SK-N-SH (cell line): ENCODE measurements around the gene C2CD3. TPM values are rescaled to one million over a fixed set of nuclear protein-coding genes. Genes with fewer than 3 reads are reported as not detected.

Source experiments
- CTCF ChIA-PET: fragments of 300-600, 350-600 bp; formaldehyde crosslinking; extraction: SDS; loops from one replicate; lab custom pipeline; 2021; lab: Yijun Ruan, JAX
- POLR2A ChIA-PET: fragments of 350-600 bp; sonication (Branson Sonifier 250); formaldehyde crosslinking; extraction: SDS; loops from one replicate; lab custom pipeline; 2020; ENCODE audit warnings: antibody characterized with exemption, inconsistent platforms; lab: Yijun Ruan, JAX
- DNase-seq: peaks from one replicate; pipeline ENCODE4 v3.0.0; 2012
- H2AFZ ChIP-seq: fragments of 200-600 bp; sonication (generic); 2 replicates; pipeline ENCODE4 v1.8.1; 2016; ENCODE audit warnings: antibody characterized with exemption, mild to moderate bottlenecking, low read depth
- H3F3A ChIP-seq: fragments of 200-600 bp; sonication (generic); replicated peaks from 2 replicates; pipeline ENCODE3; 2016; ENCODE audit warnings: antibody characterized with exemption, mild to moderate bottlenecking; ENCODE audit not compliant: insufficient read depth
- H3K27ac ChIP-seq, 2 experiments: fragments of 200-500 bp in 1 of 2; fragments of 200-600 bp in 1 of 2; sonication (Bioruptor generic) in 1 of 2; sonication (generic), shearing (Covaris generic) in 1 of 2; 2 replicates each; pipeline versions ENCODE4 v1.5.1 to v1.6.1; 2014 to 2016; ENCODE audit warnings: low read depth in 2 of 2, inconsistent platforms in 1 of 2, low read length in 1 of 2, mild to moderate bottlenecking in 1 of 2, mixed read lengths in 1 of 2
- H3K27me3 ChIP-seq: fragments of 200-600 bp; sonication (generic), shearing (Covaris generic); 2 replicates; pipeline ENCODE4 v1.6.1; 2016; ENCODE audit warnings: mixed run types; ENCODE audit not compliant: insufficient read depth
- H3K36me3 ChIP-seq, 2 experiments: fragments of 200-500 bp in 1 of 2; fragments of 200-600 bp in 1 of 2; sonication (Bioruptor generic) in 1 of 2; sonication (generic) in 1 of 2; replicated peaks in 1 of 2; 2 replicates each; pipeline versions ENCODE3 to v1.5.1; 2014 to 2016; ENCODE audit warnings: low read length in 1 of 2, mild to moderate bottlenecking in 1 of 2; ENCODE audit not compliant: insufficient read depth in 2 of 2, control insufficient read depth in 1 of 2
- H3K4me1 ChIP-seq, 2 experiments: fragments of 200-500 bp in 1 of 2; fragments of 200-600 bp in 1 of 2; sonication (Bioruptor generic) in 1 of 2; sonication (generic), shearing (Covaris generic) in 1 of 2; 2 replicates each; pipeline versions ENCODE4 v1.5.1 to v1.6.1; 2014 to 2016; ENCODE audit warnings: low read depth in 1 of 2, low read length in 1 of 2, mixed run types in 1 of 2; ENCODE audit not compliant: insufficient read depth in 2 of 2, control insufficient read depth in 1 of 2
- H3K4me2 ChIP-seq: fragments of 200-600 bp; sonication (generic), shearing (Covaris generic); 2 replicates; pipeline ENCODE4 v1.6.1; 2017; ENCODE audit warnings: mixed run types
- H3K4me3 ChIP-seq, 2 experiments: fragments of 200-500 bp in 1 of 2; fragments of 200-600 bp in 1 of 2; sonication (Bioruptor generic) in 1 of 2; sonication (generic), shearing (Covaris generic) in 1 of 2; 2 replicates each; pipeline versions ENCODE4 v1.5.1 to v1.8.1; 2014 to 2016; ENCODE audit warnings: low read depth in 2 of 2, inconsistent platforms in 1 of 2, low read length in 1 of 2, mild to moderate bottlenecking in 1 of 2, mixed read lengths in 1 of 2, moderate library complexity in 1 of 2
- H3K79me2 ChIP-seq: fragments of 200-600 bp; sonication (generic); 2 replicates; pipeline ENCODE4 v1.8.1; 2017; ENCODE audit warnings: mild to moderate bottlenecking; ENCODE audit not compliant: insufficient read depth
- H3K9ac ChIP-seq: fragments of 200-600 bp; sonication (generic); 2 replicates; pipeline ENCODE4 v1.6.1; 2017; ENCODE audit warnings: mixed run types
- H3K9me2 ChIP-seq: fragments of 200-600 bp; sonication (generic); 2 replicates; pipeline ENCODE4 v1.6.1; 2017; ENCODE audit warnings: mixed run types
- H3K9me3 ChIP-seq: fragments of 200-600 bp; sonication (generic); 2 replicates; pipeline ENCODE4 v1.6.1; 2017; ENCODE audit warnings: mixed run types, mild to moderate bottlenecking, moderate library complexity
- H4K20me1 ChIP-seq: fragments of 200-600 bp; sonication (generic); 2 replicates; pipeline ENCODE4 v1.6.1; 2017; ENCODE audit warnings: mild to moderate bottlenecking, mixed run types; ENCODE audit not compliant: insufficient read depth
- CHD2 ChIP-seq: fragments of 150-350 bp; IDR thresholded peaks from 2 replicates; pipeline ENCODE4 v1.6.1; 2018; ENCODE audit warnings: low read length; ENCODE audit not compliant: partially characterized antibody
- ELF1 ChIP-seq: IDR thresholded peaks from 2 replicates; pipeline ENCODE4 v1.4.0; 2012
- FOSL2 ChIP-seq: IDR thresholded peaks from 2 replicates; pipeline ENCODE4 v1.4.0; 2012; ENCODE audit warnings: low read depth, mild to moderate bottlenecking, moderate library complexity, borderline replicate concordance
- GABPA ChIP-seq: IDR thresholded peaks from 2 replicates; pipeline ENCODE4 v1.4.0; 2012; ENCODE audit warnings: low read depth, mild to moderate bottlenecking
- GATA2 ChIP-seq: sonication (generic); formaldehyde crosslinking; IDR thresholded peaks from 2 replicates; pipeline ENCODE4 v1.5.0; 2020; ENCODE audit warnings: mild to moderate bottlenecking, missing genetic modification reagents
- JUND ChIP-seq: IDR thresholded peaks from 2 replicates; pipeline ENCODE4 v1.4.0; 2012
- MAX ChIP-seq: IDR thresholded peaks from 2 replicates; pipeline ENCODE4 v1.4.0; 2012; ENCODE audit warnings: low read depth
- MEF2A ChIP-seq: IDR thresholded peaks from 2 replicates; pipeline ENCODE4 v1.4.0; 2012; ENCODE audit warnings: low read depth, borderline replicate concordance
- PBX3 ChIP-seq: IDR thresholded peaks from 2 replicates; pipeline ENCODE4; 2012
- RFX5 ChIP-seq: IDR thresholded peaks from 2 replicates; pipeline ENCODE4 v1.6.1; 2012; ENCODE audit warnings: mild to moderate bottlenecking, improper control_type of control experiment, low read length
- RXRA ChIP-seq: IDR thresholded peaks from 2 replicates; pipeline ENCODE4 v1.4.0; 2012; ENCODE audit warnings: low read depth, mild to moderate bottlenecking, borderline replicate concordance
- SMC3 ChIP-seq: IDR thresholded peaks from 2 replicates; pipeline ENCODE4 v1.6.1; 2012; ENCODE audit warnings: low read depth, low read length, improper control_type of control experiment
- TCF12 ChIP-seq: IDR thresholded peaks from 2 replicates; pipeline ENCODE4 v1.4.0; 2012
- TEAD4 ChIP-seq: IDR thresholded peaks from 2 replicates; pipeline ENCODE4 v1.4.0; 2012; ENCODE audit warnings: mild to moderate bottlenecking, borderline replicate concordance; ENCODE audit not compliant: insufficient read depth
- USF2 ChIP-seq: fragments of 150-350 bp; IDR thresholded peaks from 2 replicates; pipeline ENCODE4 v1.6.1; 2017; ENCODE audit warnings: antibody characterized with exemption, low read length, low read depth, borderline replicate concordance
- YY1 ChIP-seq: IDR thresholded peaks from 2 replicates; pipeline ENCODE4 v1.4.0; 2012; ENCODE audit warnings: low read depth, mild to moderate bottlenecking
- WGBS: methylation state at CpG from one replicate; pipeline ENCODE4 v1.1.6; 2017; ENCODE audit warnings: low lambda C conversion rate; 5-methylcytosine and 5-hydroxymethylcytosine counted together
- polyA plus RNA-seq, 3 experiments: library from polyadenylated mRNA; depleted of rRNA; stranded (reverse); fragments of >200 nt; gene quantifications; 2 replicates each; pipeline ENCODE4 v1.2.3, GENCODE V29; 2012

C2CD3 gene
- polyA plus RNA-seq, 1 of the 3 experiments (the other 2 are of a cell fraction): 7.0 TPM

DNA sequence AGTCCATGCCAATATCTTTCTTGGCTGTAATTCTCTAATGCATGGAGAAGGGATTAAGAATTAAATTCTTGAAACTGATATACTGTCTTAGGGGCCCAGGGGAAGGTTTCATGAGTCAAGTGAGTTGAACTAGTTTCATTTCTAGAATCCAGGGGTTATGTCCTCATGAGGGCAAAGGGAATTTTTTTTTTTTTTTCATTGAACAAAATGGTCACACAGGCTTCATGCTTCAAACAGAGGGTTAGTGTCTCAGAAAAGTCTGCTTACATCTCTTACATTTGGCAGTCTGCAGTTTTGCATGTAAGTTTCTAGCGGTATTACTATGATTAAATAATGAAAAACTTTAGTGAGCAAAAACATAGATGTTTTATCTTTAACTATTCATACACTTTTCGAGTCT lies 33.2 kb upstream of the C2CD3 start:
- H3K4me2 ChIP-seq: no peak overlapping the region
- TF ChIP-seq RXRA: no peak
- no peak for TF ChIP-seq TEAD4
- TF ChIP-seq USF2: no peak
- no peak for TF ChIP-seq YY1
- no peak for TF ChIP-seq FOSL2
- TF ChIP-seq MEF2A: no peak
- TF ChIP-seq SMC3: no peak
- TF ChIP-seq MAX: no peak
- TF ChIP-seq GABPA: no peak
- TF ChIP-seq GATA2 (CRISPR knock-in tag): no peak
- TF ChIP-seq, all 33 proteins: peak for 0
- Histone ChIP-seq H3K27ac (no peak overlapping the region), H2AFZ (no peak overlapping the region), H3K4me3 (no peak overlapping the region), H3K9me3 (no peaks in the 10 kb centered on the region), H3K9ac (no peak overlapping the region), H3K27me3 (no peaks in the 10 kb centered on the region), H3K9me2 (no peaks in the 10 kb centered on the region), H3K36me3 (peaks cover 28 to 37% of the 10 kb centered on the region in 2 experiments), H3K4me1 (peaks cover 0 to 2% of the 10 kb centered on the region in 2 experiments; a peak in 1 of 4 replicates), H3F3A (no peaks in the 10 kb centered on the region), H4K20me1 (no peaks in the 10 kb centered on the region), H3K79me2 (peaks cover 25% of the 10 kb centered on the region)
- DNase-seq: no peak
- ChIA-PET CTCF (no interaction called here), POLR2A (no interaction called here)
- WGBS: 98% methylated on average over 2 of the region's 2 CpGs

DNA sequence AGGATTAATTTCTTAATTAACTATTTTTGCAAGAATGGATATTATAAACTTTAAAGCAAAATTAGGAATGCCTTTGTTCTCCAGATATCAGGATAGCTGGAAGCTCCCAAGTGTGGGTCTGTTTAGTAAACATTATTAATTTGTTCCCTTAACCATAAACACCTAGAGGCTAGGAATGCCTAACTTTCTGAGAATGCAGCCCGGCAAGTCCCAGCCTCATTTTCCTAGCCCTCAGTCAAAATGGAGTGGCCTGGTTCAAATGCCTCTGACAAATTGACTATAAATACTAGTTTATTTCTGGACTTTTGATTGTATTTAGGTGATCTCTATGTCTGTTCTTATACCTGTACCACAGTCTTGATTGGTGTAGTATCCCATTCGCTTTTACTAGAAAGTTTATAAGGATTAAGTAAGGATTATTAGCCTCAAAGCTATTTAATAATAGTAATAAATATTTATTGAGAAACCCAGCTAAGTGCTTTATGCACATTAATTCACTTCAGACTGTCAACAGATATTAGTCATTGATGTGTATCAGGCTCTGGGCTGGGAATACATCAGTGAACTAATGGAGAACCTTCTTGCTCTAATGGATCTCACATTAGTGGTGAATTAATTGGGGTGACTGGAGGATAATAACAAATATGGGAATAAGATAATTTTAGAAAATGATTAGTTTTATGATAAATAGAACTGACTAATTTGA lies 26.1 kb upstream of the C2CD3 start:
- 96% methylated on average over 2 of the region's 2 CpGs for WGBS
- ChIA-PET CTCF (no interaction called here), POLR2A (no interaction called here)
- DNase-seq: no peak
- peaks cover 56% of the 10 kb centered on the region for H3K79me2 ChIP-seq
- no peaks in the 10 kb centered on the region for H3K27me3 ChIP-seq
- no peaks in the 10 kb centered on the region for H3F3A ChIP-seq
- no peaks in the 10 kb centered on the region for H3K4me1 ChIP-seq
- no peak overlapping the region for H2AFZ ChIP-seq
- H4K20me1 ChIP-seq: no peaks in the 10 kb centered on the region
- no peak overlapping the region for H3K9ac ChIP-seq
- H3K36me3 ChIP-seq: peaks cover 6 to 12% of the 10 kb centered on the region in 2 experiments
- H3K9me3 ChIP-seq: no peaks in the 10 kb centered on the region
- no peak overlapping the region for H3K4me2 ChIP-seq
- no peak overlapping the region for H3K27ac ChIP-seq
- no peak for TF ChIP-seq CHD2
- TF ChIP-seq PBX3: no peak
- TF ChIP-seq RFX5: no peak
- no peak for TF ChIP-seq MEF2A
- no peak for TF ChIP-seq RXRA
- TF ChIP-seq YY1: no peak
- no peak for TF ChIP-seq TCF12
- TF ChIP-seq ELF1: no peak
- TF ChIP-seq JUND: no peak
- TF ChIP-seq, all 33 proteins: peak for 0
- no peak overlapping the region for H3K4me3 ChIP-seq
- no peaks in the 10 kb centered on the region for H3K9me2 ChIP-seq
